Neuronal stem cell (in vitro differentiated cells): Measurements from ENCODE around the gene CCL25.
A peak's percentile ranks its signal among the peaks of the same experiment; 100 is the strongest.

Source experiments
- DNase-seq: peaks from one replicate; pipeline ENCODE4 v3.0.0-alpha.2; 2013; ENCODE audit warnings: low spot score
- H2AFZ ChIP-seq: one replicate; pipeline ENCODE4 v1.6.1; 2013; ENCODE audit warnings: mild to moderate bottlenecking, low read length, inconsistent platforms
- H2AK5ac ChIP-seq: 2 replicates; pipeline ENCODE4 v1.6.1; 2013; ENCODE audit warnings: low read depth, mild to moderate bottlenecking, inconsistent platforms, low read length, moderate library complexity, mixed read lengths
- H2BK120ac ChIP-seq: 2 replicates; pipeline ENCODE4 v1.6.1; 2013; ENCODE audit warnings: low read depth, mild to moderate bottlenecking, inconsistent platforms, low read length, moderate library complexity, mixed read lengths
- H2BK12ac ChIP-seq: one replicate; pipeline ENCODE4 v1.6.1; 2013; ENCODE audit warnings: low read length, inconsistent platforms
- H2BK15ac ChIP-seq: 2 replicates; pipeline ENCODE4 v1.6.1; 2013; ENCODE audit warnings: mild to moderate bottlenecking, low read length, inconsistent platforms, mixed read lengths
- H2BK5ac ChIP-seq: one replicate; pipeline ENCODE4 v1.6.1; 2013; ENCODE audit warnings: inconsistent platforms, mild to moderate bottlenecking, low read length, moderate library complexity
- H3K14ac ChIP-seq: one replicate; pipeline ENCODE4 v1.6.1; 2013; ENCODE audit warnings: low read length, inconsistent platforms
- H3K18ac ChIP-seq: 2 replicates; pipeline ENCODE4 v1.6.1; 2013; ENCODE audit warnings: low read length, inconsistent platforms
- H3K23ac ChIP-seq: 2 replicates; pipeline ENCODE4 v1.6.1; 2013; ENCODE audit warnings: low read depth, mild to moderate bottlenecking, mixed read lengths, low read length, inconsistent platforms; ENCODE audit not compliant: poor library complexity
- H3K27ac ChIP-seq: replicated peaks from 3 replicates; pipeline ENCODE4 v1.5.1; 2013; ENCODE audit warnings: low read length, inconsistent platforms
- H3K27me3 ChIP-seq, 3 experiments: 2 replicates each; pipeline ENCODE4 v1.6.1; 2013; ENCODE audit warnings: low read length in 3 of 3, mild to moderate bottlenecking in 2 of 3, inconsistent platforms in 1 of 3, low read depth in 1 of 3, mixed read lengths in 1 of 3, moderate library complexity in 1 of 3; ENCODE audit not compliant: control insufficient read depth in 3 of 3, insufficient read depth in 3 of 3
- H3K36me3 ChIP-seq, 2 donors: replicated peaks in 1 of 2; 2 replicates each; pipeline ENCODE4 v1.6.1; 2013; ENCODE audit warnings: low read length in 2 of 2; ENCODE audit not compliant: control insufficient read depth in 2 of 2, insufficient read depth in 2 of 2
- H3K4ac ChIP-seq: 2 replicates; pipeline ENCODE4 v1.6.1; 2013; ENCODE audit warnings: inconsistent platforms, mild to moderate bottlenecking, low read length, moderate library complexity
- H3K4me1 ChIP-seq, 2 donors: 1 replicate in 1 of 2; 2 replicates in 1 of 2; pipeline ENCODE4 v1.6.1; 2013; ENCODE audit warnings: low read length in 2 of 2, low read depth in 1 of 2; ENCODE audit not compliant: control insufficient read depth in 2 of 2, insufficient read depth in 1 of 2
- H3K4me2 ChIP-seq: one replicate; pipeline ENCODE4 v1.6.1; 2013; ENCODE audit warnings: mild to moderate bottlenecking, low read length, inconsistent platforms; ENCODE audit not compliant: insufficient read depth, poor library complexity, severe bottlenecking
- H3K4me3 ChIP-seq, 2 donors: 2 replicates each; pipeline ENCODE4 v1.5.1; 2013; ENCODE audit warnings: low read length in 2 of 2, mild to moderate bottlenecking in 2 of 2, inconsistent platforms in 1 of 2, moderate library complexity in 1 of 2
- H3K79me1 ChIP-seq: one replicate; pipeline ENCODE4 v1.6.1; 2013; ENCODE audit warnings: low read depth, mild to moderate bottlenecking, inconsistent platforms, low read length, moderate library complexity
- H3K9ac ChIP-seq: one replicate; pipeline ENCODE4 v1.6.1; 2013; ENCODE audit warnings: mild to moderate bottlenecking, low read depth, low read length, inconsistent platforms; ENCODE audit not compliant: poor library complexity
- H3K9me3 ChIP-seq, 2 donors: replicated peaks in 1 of 2; 2 replicates each; pipeline versions ENCODE3 to v1.6.1; 2013; ENCODE audit warnings: low read length in 2 of 2, mild to moderate bottlenecking in 2 of 2, inconsistent platforms in 1 of 2, low read depth in 1 of 2, mixed read lengths in 1 of 2, moderate library complexity in 1 of 2; ENCODE audit not compliant: control insufficient read depth in 2 of 2, insufficient read depth in 1 of 2
- H4K8ac ChIP-seq: one replicate; pipeline ENCODE4 v1.6.1; 2013; ENCODE audit warnings: low read depth, mild to moderate bottlenecking, inconsistent platforms, low read length, moderate library complexity
- H4K91ac ChIP-seq: one replicate; pipeline ENCODE4 v1.6.1; 2013; ENCODE audit warnings: low read length, low read depth, mild to moderate bottlenecking, inconsistent platforms; ENCODE audit not compliant: poor library complexity
- WGBS, 2 donors: extraction: QIAGEN DNeasy Blood & Tissue Kit; methylation state at CpG; one replicate each; pipeline ENCODE4 v1.1.7; 2013; ENCODE audit warnings: missing lambda C conversion rate in 2 of 2, mixed read lengths in 1 of 2; ENCODE audit not compliant: insufficient read length in 2 of 2, insufficient replicate concordance in 1 of 2; ENCODE audit errors: extremely low coverage in 2 of 2; 5-methylcytosine and 5-hydroxymethylcytosine counted together

The CCL25 gene

GRCh38 chr19:8085598-8086408 is 33.2 kb downstream of the CCL25 start:
- Histone ChIP-seq H4K91ac (no peak overlapping the region), H3K27me3 (no peaks in the 10 kb centered on the region), H3K4me2 (no peak overlapping the region), H2BK120ac (peak overlapping the region; percentile 41), H2BK5ac (peak overlapping the region; percentile 53), H3K36me3 (peaks cover 26 to 38% of the 10 kb centered on the region in 2 donors), H2AFZ (peak overlapping the region; percentile 79), H4K8ac (peak overlapping the region; percentile 82), H3K9me3 (peaks cover 11 to 13% of the 10 kb centered on the region in 2 donors), H2BK12ac (peak overlapping the region; percentile 94), H3K79me1 (peaks cover 2% of the 10 kb centered on the region), H3K14ac (peak overlapping the region; percentile 56), H3K9ac (peak overlapping the region; percentile 50), H2BK15ac (peak overlapping the region; percentile 78), H3K27ac (peak overlapping the region; percentile 8), H3K4me3 (peak overlapping the region in 1 of 2 donors; percentile 14), H2AK5ac (peak overlapping the region; percentile 98), H3K18ac (peak overlapping the region; percentile 95), H3K23ac (peak overlapping the region; percentile 93), H3K4ac (peak overlapping the region; percentile 53), H3K4me1 (peaks cover 13 to 18% of the 10 kb centered on the region in 2 donors)
- peak; percentile 41 for DNase-seq
- WGBS, 2 donors: no CpG with 5 or more reads among the region's 20 CpGs

DNA sequence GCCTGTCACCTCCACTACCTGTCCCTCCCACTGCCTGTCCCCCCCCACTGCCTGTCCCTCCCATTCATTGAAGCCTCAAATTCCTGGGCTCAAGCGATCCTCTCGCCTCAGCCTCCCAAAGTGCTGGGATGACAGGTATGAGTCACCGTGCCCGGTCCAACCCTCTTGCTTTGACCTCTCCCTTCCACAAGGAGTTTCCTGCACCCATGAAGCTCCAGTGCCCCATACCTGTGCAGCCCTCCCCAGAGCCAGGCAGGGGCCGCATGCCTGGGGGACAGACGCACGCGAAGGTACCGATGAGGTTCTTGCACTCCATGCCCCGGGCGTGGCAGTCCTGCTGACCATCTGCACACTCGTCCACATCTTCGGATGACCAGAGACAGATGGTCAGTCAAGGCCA is 34.3 kb downstream of the CCL25 start:
- Histone ChIP-seq H3K27me3 (no peaks in the 10 kb centered on the region), H2BK120ac (peak overlapping the region; percentile 72), H3K4ac (peak overlapping the region; percentile 84), H3K9me3 (peaks cover 12 to 13% of the 10 kb centered on the region in 2 donors), H2AFZ (no peak overlapping the region), H4K8ac (peak overlapping the region; percentile 43), H3K4me1 (peaks cover 13 to 18% of the 10 kb centered on the region in 2 donors), H3K36me3 (peaks cover 35 to 36% of the 10 kb centered on the region in 2 donors), H3K79me1 (peaks cover 2% of the 10 kb centered on the region), H3K14ac (no peak overlapping the region), H3K9ac (peak overlapping the region; percentile 12), H2BK15ac (peak overlapping the region; percentile 98), H3K4me3 (no peak overlapping the region), H2BK5ac (no peak overlapping the region), H2AK5ac (peak overlapping the region; percentile 99), H3K18ac (peak overlapping the region; percentile 89), H3K4me2 (no peak overlapping the region), H3K27ac (no peak overlapping the region), H2BK12ac (peak overlapping the region; percentile 84), H3K23ac (peak overlapping the region; percentile 91), H4K91ac (peak overlapping the region; percentile 79)
- DNase-seq: no peak
- WGBS, 2 donors: no CpG with 5 or more reads among the region's 13 CpGs

GRCh38 chr19:8087876-8088275 is 35.3 kb downstream of the CCL25 start:
- DNase-seq: no peak
- no peak overlapping the region for H4K8ac ChIP-seq
- no peak overlapping the region for H3K4ac ChIP-seq
- H3K27ac ChIP-seq: no peak overlapping the region
- peak overlapping the region; percentile 43 for H2AK5ac ChIP-seq
- peak overlapping the region; percentile 71 for H3K18ac ChIP-seq
- H3K4me2 ChIP-seq: no peak overlapping the region
- H3K36me3 ChIP-seq: peaks cover 35 to 36% of the 10 kb centered on the region in 2 donors
- peaks cover 13 to 18% of the 10 kb centered on the region in 2 donors for H3K4me1 ChIP-seq
- peaks cover 12 to 13% of the 10 kb centered on the region in 2 donors for H3K9me3 ChIP-seq
- H3K27me3 ChIP-seq: no peaks in the 10 kb centered on the region
- H2BK120ac ChIP-seq: no peak overlapping the region
- no peak overlapping the region for H3K9ac ChIP-seq
- no peak overlapping the region for H4K91ac ChIP-seq
- no peak overlapping the region for H2AFZ ChIP-seq
- H3K23ac ChIP-seq: peak overlapping the region; percentile 43
- peak overlapping the region; percentile 41 for H2BK12ac ChIP-seq
- no peak overlapping the region for H3K14ac ChIP-seq
- H2BK5ac ChIP-seq: no peak overlapping the region
- H3K79me1 ChIP-seq: peaks cover 2% of the 10 kb centered on the region
- peak overlapping the region; percentile 54 for H2BK15ac ChIP-seq
- no CpG with 5 or more reads among the region's 15 CpGs for WGBS, 2 donors
- H3K4me3 ChIP-seq: no peak overlapping the region
